Psoas muscle (tissue), 8 donors: ENCODE data around the gene NKX6-2. TPM values are rescaled to one million over a fixed set of nuclear protein-coding genes. Genes with fewer than 3 reads are reported as not detected.

Experiments
- ATAC-seq, 4 donors: fragments of 200-7000 bp; cut with Tn5 transposase; one replicate each; pipeline ENCODE4 v1.9.1; 2020; ENCODE audit warnings: moderate library complexity in 3 of 4, mild to moderate bottlenecking in 2 of 4
- DNase-seq, 2 donors: peaks; one replicate each; pipeline ENCODE4 v3.0.0-alpha.2; 2020
- H3K27ac ChIP-seq: fragments of 200-600 bp; one replicate; pipeline ENCODE4 v1.8.0; 2022
- H3K27me3 ChIP-seq, 3 donors: fragments of 200-600 bp in 1 of 3; one replicate each; pipeline versions ENCODE4 v1.6.1 to v1.8.0; 2013 to 2022; ENCODE audit warnings: low read length in 2 of 3, mild to moderate bottlenecking in 2 of 3, moderate library complexity in 1 of 3; ENCODE audit not compliant: insufficient read depth in 3 of 3
- H3K36me3 ChIP-seq, 2 donors: fragments of 200-600 bp in 1 of 2; one replicate each; pipeline versions ENCODE4 v1.6.1 to v1.8.0; 2013 to 2022; ENCODE audit warnings: low read depth in 1 of 2, mild to moderate bottlenecking in 1 of 2, moderate library complexity in 1 of 2; ENCODE audit not compliant: insufficient read depth in 1 of 2
- H3K4me1 ChIP-seq: fragments of 200-600 bp; one replicate; pipeline ENCODE4 v1.8.0; 2022
- H3K4me3 ChIP-seq: fragments of 200-600 bp; one replicate; pipeline ENCODE4 v1.8.0; 2022; ENCODE audit warnings: mild to moderate bottlenecking
- H3K9me3 ChIP-seq: fragments of 200-600 bp; one replicate; pipeline ENCODE4 v1.8.0; 2022
- CTCF ChIP-seq: fragments of 200-600 bp; IDR thresholded peaks from one replicate; pipeline ENCODE4 v1.8.0; 2022; ENCODE audit warnings: antibody characterized with exemption
- WGBS, 3 donors: extraction: QIAGEN DNeasy Blood & Tissue Kit; methylation state at CpG; one replicate each; pipeline versions ENCODE4 v1.1.6 to v1.1.7; 2013; 5-methylcytosine and 5-hydroxymethylcytosine counted together
- intact Hi-C, 2 donors: fragments of 100-400 bp; cut with DNase I; formaldehyde crosslinking; loops; one replicate each; pipeline versions ENCODE4 v1.11.0 to v1.14.2; 2022
- polyA plus RNA-seq, 3 donors: library from polyadenylated mRNA; stranded (reverse); fragments of 200-250 nt; gene quantifications; one replicate each; pipeline ENCODE4 v1.2.3, GENCODE V29; 2013
- total RNA-seq, 4 donors: library from RNA; stranded (reverse); fragmentation: NEBNext Ultra II Directional in 2 of 4; extraction: Animal tissue kit (Norgen Biotek cat#: 25700) in 2 of 4; gene quantifications; one replicate each; pipeline versions ENCODE4 v1.2.1 to v1.2.4, GENCODE V29; 2021 to 2023
- donor health status: healthy with polysubstance abuse.
- donor health status: DM: no; HTN: no; CAD: no; lungs with moderate emphysema.
- donor health status: Bipolar disorder and iron deficiency.
- donor health status: healthy.
- donor health status: DM: yes; HTN: yes; CAD: no.
- donor health status: DM: no; HTN: no; CAD: no.
- donor health status: DM: no; HTN: no; CAD: no.
- donor health status: DM: yes; HTN: yes; CAD: no.

The NKX6-2 gene
- total and polyA plus RNA-seq, 7 donors, result not detected

GRCh38 chr10:132813001-132813401, 27.1 kb upstream of the NKX6-2 start:
- DNase-seq, result peak; percentile 8 to 22
- Histone ChIP-seq H3K36me3 (peaks cover 0 to 9% of the 10 kb centered on the region in 2 donors), H3K4me1 (no peaks in the 10 kb centered on the region), H3K27me3 (peaks cover 0 to 3% (median 0%) of the 10 kb centered on the region in 3 donors), H3K9me3 (no peaks in the 10 kb centered on the region), H3K4me3 (no peak overlapping the region), H3K27ac (no peak overlapping the region)
- intact Hi-C loops, result no loop called here
- no peak for ATAC-seq
- 76 to 84% (median 82%) methylated on average over 10 of the region's 10 CpGs for WGBS, 3 donors
- no peak for TF ChIP-seq CTCF

GRCh38 chr10:132812520-132812919, 26.6 kb upstream of the NKX6-2 start:
- no peak overlapping the region for H3K27ac ChIP-seq
- no peaks in the 10 kb centered on the region for H3K9me3 ChIP-seq
- H3K4me3 ChIP-seq, result no peak overlapping the region
- H3K36me3 ChIP-seq, result peaks cover 0 to 4% of the 10 kb centered on the region in 2 donors
- DNase-seq (peak in 1 of 2 donors; percentile 26), ATAC-seq (no peak)
- H3K4me1 ChIP-seq, result no peaks in the 10 kb centered on the region
- intact Hi-C loops, result no loop called here
- H3K27me3 ChIP-seq, result no peaks in the 10 kb centered on the region
- no peak for TF ChIP-seq CTCF
- 76 to 87% (median 78%) methylated on average over 8 to 11 of the region's 11 CpGs for WGBS, 3 donors

GRCh38 chr10:132811891-132812481, 26.0 kb upstream of the NKX6-2 start:
- WGBS, 3 donors, result 78 to 88% (median 81%) methylated on average over 26 of the region's 26 CpGs
- H3K4me3 ChIP-seq, result no peak overlapping the region
- TF ChIP-seq CTCF, result no peak
- no peaks in the 10 kb centered on the region for H3K9me3 ChIP-seq
- no peak overlapping the region for H3K27ac ChIP-seq
- H3K27me3 ChIP-seq, result no peaks in the 10 kb centered on the region
- intact Hi-C loops, result no loop called here
- H3K4me1 ChIP-seq, result no peaks in the 10 kb centered on the region
- DNase-seq (peak; percentile 9 to 56), ATAC-seq (no peak)
- no peaks in the 10 kb centered on the region for H3K36me3 ChIP-seq

- no peaks in the 10 kb centered on the region for H3K36me3 ChIP-seq
- H3K27me3 ChIP-seq, result no peaks in the 10 kb centered on the region
- WGBS, 3 donors, result 60 to 68% (median 65%) methylated on average over 31 to 33 of the region's 33 CpGs
- no peak overlapping the region for H3K4me3 ChIP-seq
- H3K27ac ChIP-seq, result no peak overlapping the region
- no peaks in the 10 kb centered on the region for H3K4me1 ChIP-seq
- no peak for TF ChIP-seq CTCF
- H3K9me3 ChIP-seq, result no peaks in the 10 kb centered on the region
- ATAC-seq, result no peak
- DNase-seq, result peak; percentile 7 to 43
- intact Hi-C loops, result no loop called here
Observed at GRCh38 chr10:132810807-132811700, 25.1 kb upstream of the NKX6-2 start.
